KMS-11 (cell line): ENCODE data around the gene SLC30A10.

Experiments
- H2AFZ ChIP-seq: fragments of 200-600 bp; sonication (generic); 2 replicates; pipeline ENCODE4 v1.6.1; 2016; ENCODE audit warnings: antibody characterized with exemption, mixed run types, low read depth
- H3K27ac ChIP-seq: fragments of 200-600 bp; sonication (generic); 2 replicates; pipeline ENCODE4 v1.6.1; 2016; ENCODE audit warnings: mild to moderate bottlenecking, mixed run types
- H3K27me3 ChIP-seq: fragments of 200-600 bp; sonication (generic); 2 replicates; pipeline ENCODE4 v1.6.1; 2017; ENCODE audit warnings: mild to moderate bottlenecking, low read depth, mixed run types, moderate library complexity; ENCODE audit not compliant: insufficient read depth
- H3K36me3 ChIP-seq: fragments of 200-600 bp; sonication (generic); 2 replicates; pipeline ENCODE4 v1.6.1; 2017; ENCODE audit warnings: mild to moderate bottlenecking, mixed run types; ENCODE audit not compliant: insufficient read depth
- H3K4me1 ChIP-seq: fragments of 200-600 bp; sonication (generic); 2 replicates; pipeline ENCODE4 v1.6.1; 2016; ENCODE audit warnings: mild to moderate bottlenecking, low read depth, mixed run types; ENCODE audit not compliant: poor library complexity, severe bottlenecking
- H3K4me2 ChIP-seq: fragments of 200-600 bp; sonication (generic); 2 replicates; pipeline ENCODE4 v1.7.0; 2016; ENCODE audit warnings: mild to moderate bottlenecking, mixed run types
- H3K4me3 ChIP-seq: fragments of 200-600 bp; sonication (generic); IDR thresholded peaks from 2 replicates; pipeline ENCODE4 v1.6.1; 2017; ENCODE audit warnings: low read depth, low read length, mixed read lengths; ENCODE audit not compliant: insufficient read depth
- H3K79me2 ChIP-seq: fragments of 200-600 bp; sonication (generic); 2 replicates; pipeline ENCODE4 v1.6.1; 2016; ENCODE audit warnings: low read depth, mixed run types; ENCODE audit not compliant: insufficient read depth
- H3K9ac ChIP-seq: fragments of 200-600 bp; sonication (generic); 2 replicates; pipeline ENCODE4 v1.6.1; 2016; ENCODE audit warnings: mild to moderate bottlenecking, mixed run types
- H4K20me1 ChIP-seq: fragments of 200-600 bp; sonication (generic); 2 replicates; pipeline ENCODE4 v1.6.1; 2016; ENCODE audit warnings: mild to moderate bottlenecking, mixed run types; ENCODE audit not compliant: insufficient read depth
- TF ChIP-seq, protein P1 (sequence below): fragments of 200-600 bp; sonication (generic); conservative IDR thresholded peaks from 2 replicates; pipeline ENCODE4 v1.6.1; 2017; ENCODE audit warnings: low read depth, mild to moderate bottlenecking, antibody characterized with exemption, low read length, moderate library complexity, mixed read lengths

The SLC30A10 gene

DNA sequence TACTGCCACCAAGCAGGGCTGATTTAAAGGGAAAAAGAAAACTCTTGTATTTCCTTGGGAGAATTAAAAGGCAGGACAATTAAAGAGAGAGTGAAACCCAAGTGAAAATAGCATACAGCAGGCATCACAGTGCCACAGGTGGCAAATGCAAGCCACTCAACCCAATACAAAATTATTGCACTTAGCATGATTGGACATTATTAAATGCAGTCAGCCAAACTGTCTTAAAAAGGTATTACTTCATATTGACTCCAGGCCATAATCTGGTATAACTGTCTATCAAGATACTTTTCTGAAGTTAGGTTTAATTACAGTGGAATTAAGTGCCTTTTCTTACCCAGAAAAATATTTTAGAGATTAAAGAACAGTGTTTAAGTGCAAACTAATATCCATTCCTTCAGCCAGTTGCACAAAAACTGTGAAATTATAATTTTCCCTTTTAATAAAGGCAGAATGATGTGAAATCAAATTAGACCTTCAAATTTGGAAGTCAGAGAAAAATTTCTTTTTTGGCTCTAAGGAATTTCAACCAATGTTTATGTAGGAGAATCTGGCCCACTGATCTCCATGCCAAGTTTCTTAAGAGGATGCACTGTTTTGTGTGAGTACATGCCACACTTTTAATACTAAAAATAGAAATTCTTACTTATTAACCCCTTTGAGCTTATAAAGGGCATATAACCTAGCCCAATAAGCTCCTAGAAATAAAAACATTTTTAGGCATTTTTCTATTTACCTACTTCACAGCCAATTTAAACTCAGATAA, 15.2 kb downstream of the SLC30A10 start:
- TF ChIP-seq, protein P1, sequence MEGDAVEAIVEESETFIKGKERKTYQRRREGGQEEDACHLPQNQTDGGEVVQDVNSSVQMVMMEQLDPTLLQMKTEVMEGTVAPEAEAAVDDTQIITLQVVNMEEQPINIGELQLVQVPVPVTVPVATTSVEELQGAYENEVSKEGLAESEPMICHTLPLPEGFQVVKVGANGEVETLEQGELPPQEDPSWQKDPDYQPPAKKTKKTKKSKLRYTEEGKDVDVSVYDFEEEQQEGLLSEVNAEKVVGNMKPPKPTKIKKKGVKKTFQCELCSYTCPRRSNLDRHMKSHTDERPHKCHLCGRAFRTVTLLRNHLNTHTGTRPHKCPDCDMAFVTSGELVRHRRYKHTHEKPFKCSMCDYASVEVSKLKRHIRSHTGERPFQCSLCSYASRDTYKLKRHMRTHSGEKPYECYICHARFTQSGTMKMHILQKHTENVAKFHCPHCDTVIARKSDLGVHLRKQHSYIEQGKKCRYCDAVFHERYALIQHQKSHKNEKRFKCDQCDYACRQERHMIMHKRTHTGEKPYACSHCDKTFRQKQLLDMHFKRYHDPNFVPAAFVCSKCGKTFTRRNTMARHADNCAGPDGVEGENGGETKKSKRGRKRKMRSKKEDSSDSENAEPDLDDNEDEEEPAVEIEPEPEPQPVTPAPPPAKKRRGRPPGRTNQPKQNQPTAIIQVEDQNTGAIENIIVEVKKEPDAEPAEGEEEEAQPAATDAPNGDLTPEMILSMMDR = no peak
- Histone ChIP-seq H3K36me3 (no peaks in the 10 kb centered on the region), H4K20me1 (no peaks in the 10 kb centered on the region), H3K9ac (no peak overlapping the region), H3K4me3 (no peak overlapping the region), H3K27ac (no peak overlapping the region), H2AFZ (no peak overlapping the region), H3K79me2 (no peaks in the 10 kb centered on the region), H3K27me3 (no peaks in the 10 kb centered on the region), H3K4me1 (no peaks in the 10 kb centered on the region), H3K4me2 (no peak overlapping the region)

- Histone ChIP-seq H3K27me3 (no peaks in the 10 kb centered on the region), H2AFZ (no peak overlapping the region), H4K20me1 (no peaks in the 10 kb centered on the region), H3K36me3 (no peaks in the 10 kb centered on the region), H3K9ac (no peak overlapping the region), H3K27ac (no peak overlapping the region), H3K4me1 (no peaks in the 10 kb centered on the region), H3K4me2 (no peak overlapping the region), H3K4me3 (no peak overlapping the region), H3K79me2 (no peaks in the 10 kb centered on the region)
- TF ChIP-seq, protein P1 = no peak
Measured at GRCh38 chr1:219910716-219911115, 17.6 kb downstream of the SLC30A10 start.

DNA sequence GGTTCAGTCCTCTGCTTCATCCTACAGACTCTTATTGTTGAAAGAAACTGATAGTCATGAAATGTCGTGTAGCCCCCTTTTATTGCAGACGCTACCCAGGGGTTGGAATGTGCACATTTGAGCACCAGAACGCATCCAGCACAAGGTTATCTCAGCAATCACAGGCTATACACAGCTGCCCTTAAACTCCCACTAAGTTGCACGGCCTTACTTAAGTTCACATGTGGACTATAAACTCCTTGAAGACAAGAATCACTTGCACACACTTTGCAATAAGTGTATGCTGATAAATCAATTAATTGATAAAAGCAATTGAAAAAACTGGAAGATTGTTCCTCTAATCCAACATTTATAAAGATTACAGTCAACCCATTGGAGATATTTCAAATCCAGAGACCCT, 18.9 kb downstream of the SLC30A10 start:
- Histone ChIP-seq H2AFZ (no peak overlapping the region), H3K9ac (no peak overlapping the region), H3K4me3 (no peak overlapping the region), H3K36me3 (no peaks in the 10 kb centered on the region), H3K4me2 (no peak overlapping the region), H3K27ac (no peak overlapping the region), H3K27me3 (no peaks in the 10 kb centered on the region), H4K20me1 (no peaks in the 10 kb centered on the region), H3K4me1 (no peaks in the 10 kb centered on the region), H3K79me2 (no peaks in the 10 kb centered on the region)
- TF ChIP-seq, protein P1 = no peak

- Histone ChIP-seq H3K36me3 (no peaks in the 10 kb centered on the region), H4K20me1 (no peaks in the 10 kb centered on the region), H3K4me3 (no peak overlapping the region), H3K4me2 (no peak overlapping the region), H3K9ac (no peak overlapping the region), H2AFZ (no peak overlapping the region), H3K27ac (no peak overlapping the region), H3K79me2 (no peaks in the 10 kb centered on the region), H3K27me3 (no peaks in the 10 kb centered on the region), H3K4me1 (no peaks in the 10 kb centered on the region)
- TF ChIP-seq, protein P1 = no peak
Measured at GRCh38 chr1:219908170-219908569, 20.2 kb downstream of the SLC30A10 start.
